Measurements from ENCODE around the gene SAE1. TPM values are rescaled to one million over a fixed set of nuclear protein-coding genes. Genes with fewer than 3 reads are reported as not detected.
A peak's percentile ranks its signal among the peaks of the same experiment; 100 is the strongest.
"Not testable (repeated sequence)": the region's sequence is repeated elsewhere in the genome, so short reads cannot be mapped to it uniquely, and the experiment has no call there.

SAE1 gene
- polyA plus RNA-seq, 3 donors = 25.5 to 50.0 (median 42.2) TPM

DNA sequence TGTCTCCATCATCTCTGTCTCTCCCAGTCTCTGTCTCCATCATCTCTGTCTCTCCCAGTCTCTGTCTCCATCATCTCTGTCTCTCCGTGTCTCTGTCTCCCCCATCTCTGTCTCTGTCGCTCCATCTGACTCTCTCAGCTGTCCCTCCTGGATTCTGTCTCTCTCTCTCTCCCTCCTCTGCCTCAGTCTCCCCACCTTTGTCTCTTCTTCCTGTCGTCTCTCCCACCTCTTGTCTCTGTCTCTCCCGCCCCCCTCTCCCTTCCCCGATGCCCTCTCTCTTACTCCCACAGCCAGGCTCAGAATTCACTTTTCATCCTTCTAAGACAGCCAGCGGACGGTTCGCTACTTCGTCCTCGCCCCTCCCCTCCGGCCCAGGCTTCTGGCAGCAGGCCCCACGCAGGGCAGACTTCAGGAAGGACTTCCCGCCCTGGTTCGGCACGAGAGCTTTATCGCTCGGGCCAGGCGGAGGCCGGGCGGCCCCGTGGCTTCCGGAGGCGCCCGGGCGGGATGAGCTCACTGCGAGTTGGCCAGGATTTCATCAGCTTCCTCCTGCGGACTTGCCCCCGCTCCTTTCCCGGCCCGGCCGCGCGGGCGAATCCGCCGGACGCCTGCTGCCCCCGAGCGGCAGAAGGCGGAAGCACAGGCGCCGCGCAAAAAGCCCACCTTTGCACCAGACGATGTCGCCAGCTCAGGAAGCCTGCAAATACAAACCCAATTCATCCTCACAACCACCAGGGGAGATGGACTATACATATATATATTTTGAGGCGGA lies 113.3 kb downstream of the SAE1 start:
- no peak overlapping the region for H3K27ac ChIP-seq (ENCODE audit: low read depth, low read length)
- WGBS, 3 donors = 1 to 2% (median 2%) methylated on average over 46 of the region's 46 CpGs

DNA sequence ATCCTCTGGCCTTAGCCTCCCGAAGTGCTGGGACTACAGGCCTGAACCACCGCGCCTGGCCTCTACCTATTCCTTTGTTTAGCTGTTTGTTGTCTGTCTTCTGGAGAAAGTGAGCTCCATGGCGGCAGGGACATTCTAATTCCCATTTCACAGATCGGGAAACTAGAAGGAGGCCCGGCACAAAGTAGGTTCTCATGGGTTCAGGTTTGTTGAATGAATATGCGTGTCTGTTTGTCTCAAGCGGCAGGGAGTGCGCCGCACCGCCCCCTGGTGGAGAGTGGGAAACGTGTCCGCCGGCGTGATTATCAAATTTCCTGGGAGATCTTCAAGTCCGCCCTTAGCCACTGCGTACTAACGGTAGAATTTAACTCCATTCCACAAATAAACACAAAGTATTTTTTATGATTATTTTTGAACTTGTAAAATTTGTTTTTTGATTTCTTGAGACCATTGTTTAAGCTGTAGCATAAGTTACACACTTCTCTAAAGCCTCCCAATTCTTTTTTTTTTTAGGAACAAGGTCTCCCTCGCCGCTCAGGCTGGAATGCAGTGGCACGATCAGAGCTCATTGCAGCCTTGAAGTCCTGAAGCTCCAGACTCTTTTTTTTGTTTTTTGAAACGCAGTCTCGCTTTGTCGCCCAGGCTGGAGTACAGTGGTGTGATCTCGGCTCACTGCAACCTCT lies 116.8 kb downstream of the SAE1 start:
- 26 to 33% (median 26%) methylated on average over 25 of the region's 25 CpGs for WGBS, 3 donors
- no peak overlapping the region for H3K27ac ChIP-seq (ENCODE audit: low read depth, low read length)

DNA sequence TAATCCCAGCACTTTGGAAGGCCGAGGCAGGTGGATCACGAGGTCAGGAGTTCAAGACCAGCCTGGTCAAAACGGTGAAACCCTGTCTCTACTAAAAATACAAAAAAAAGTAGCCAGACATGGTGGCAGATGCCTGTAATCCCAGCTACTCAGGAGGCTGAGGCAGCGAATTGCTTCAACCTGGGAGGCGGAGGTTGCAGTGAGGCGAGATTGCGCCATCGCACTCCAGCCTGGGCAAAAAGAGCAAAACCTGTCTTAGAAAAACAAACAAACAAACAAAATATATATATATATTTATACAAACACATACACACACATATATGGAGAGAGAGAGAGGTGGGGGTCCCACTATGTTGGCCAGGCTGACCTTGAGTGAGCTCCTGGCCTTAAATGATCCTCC lies 122.4 kb downstream of the SAE1 start:
- 83 to 87% (median 85%) methylated on average over 8 of the region's 8 CpGs for WGBS, 3 donors
- not testable (repeated sequence) for H3K27ac ChIP-seq (ENCODE audit: low read depth, low read length)

DNA sequence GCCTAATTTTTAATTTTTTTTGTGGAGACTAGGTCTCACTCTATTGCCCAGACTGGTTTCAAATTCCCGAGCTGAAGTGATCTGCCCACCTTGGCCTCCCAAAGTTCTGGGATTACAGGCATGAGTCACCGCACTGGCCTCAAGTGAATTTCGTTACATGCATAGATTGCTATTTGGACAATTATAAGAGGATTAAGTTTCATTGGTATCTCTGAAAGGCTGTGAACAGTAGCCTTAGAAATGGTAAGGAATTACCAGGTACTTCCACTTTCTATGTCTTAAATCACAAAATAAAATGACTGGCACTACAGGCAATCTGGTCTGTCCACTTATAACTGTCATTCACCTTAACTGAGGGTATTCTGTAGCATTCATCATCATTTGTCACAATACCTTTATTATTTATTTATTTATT lies 122.8 kb downstream of the SAE1 start:
- WGBS, 3 donors = 72 to 81% (median 73%) methylated on average over 3 of the region's 3 CpGs
- no peak overlapping the region for H3K27ac ChIP-seq (ENCODE audit: low read depth, low read length)

DNA sequence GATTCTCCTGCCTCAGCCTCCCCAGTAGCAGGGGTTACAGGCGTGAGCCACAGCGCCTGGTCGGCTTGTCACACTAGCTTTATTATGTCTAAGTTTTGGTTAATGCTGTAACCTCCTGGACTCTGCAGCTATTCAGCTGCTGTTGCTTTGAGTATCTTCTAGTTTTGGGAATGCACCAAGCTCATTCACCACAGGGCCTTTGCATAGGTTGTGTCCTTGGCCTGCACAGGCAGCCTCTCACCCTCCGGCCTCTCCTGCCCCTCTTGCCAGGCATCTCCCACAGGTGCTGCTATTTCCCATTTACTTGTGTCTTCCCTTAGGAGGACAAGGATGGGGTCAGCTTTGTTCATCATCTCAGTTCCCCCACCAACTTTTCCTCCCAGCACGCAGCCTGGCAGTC lies 123.3 kb downstream of the SAE1 start:
- 87 to 90% (median 90%) methylated on average over 5 of the region's 5 CpGs for WGBS, 3 donors
- no peak overlapping the region for H3K27ac ChIP-seq (ENCODE audit: low read depth, low read length)

DNA sequence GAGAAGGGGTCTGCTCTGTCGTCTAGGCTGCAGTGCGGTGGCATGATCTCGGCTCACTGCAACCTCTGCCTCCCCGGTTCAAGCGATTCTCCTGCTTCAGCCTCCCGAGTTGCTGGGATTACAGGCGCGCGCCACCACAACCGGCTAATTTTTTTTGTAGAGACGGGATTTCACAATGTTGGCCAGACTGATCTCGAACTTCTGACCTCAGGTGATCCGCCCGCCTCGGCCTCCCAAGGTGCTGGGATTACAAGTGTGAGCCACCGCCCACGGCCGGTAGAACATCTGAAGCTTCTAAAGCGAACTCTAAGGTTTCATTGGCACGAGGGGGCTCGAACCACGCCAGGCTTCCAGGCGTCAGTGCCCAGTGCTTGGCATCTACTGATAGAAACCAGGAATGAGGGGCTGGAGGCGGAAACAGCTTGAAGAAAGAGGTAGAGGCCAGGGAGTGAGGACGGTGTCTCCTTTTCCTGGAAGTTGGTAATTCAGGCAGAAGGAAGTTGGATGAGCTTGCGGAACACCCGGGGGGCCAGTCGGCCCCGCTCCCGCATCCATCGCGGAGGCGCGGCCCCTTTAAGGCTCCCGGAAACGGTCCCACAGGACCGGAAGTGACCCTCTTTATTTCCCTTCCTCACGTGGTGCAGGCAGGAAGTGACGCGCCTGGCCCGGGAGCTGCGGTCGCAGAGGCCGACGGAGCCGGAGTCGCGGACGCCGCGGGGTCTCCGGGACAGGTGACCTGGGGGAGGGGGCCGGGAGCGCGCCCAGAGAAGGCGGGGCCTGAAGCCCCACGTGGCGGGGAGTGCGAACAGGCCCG lies 125.5 kb downstream of the SAE1 start, which contains the start of gene CCDC9:
TSS of gene CCDC9 (plus strand) at position 647 of the 814 bp plus-strand sequence. CDS start 1,876 bp downstream, outside the sequence.
- peak within 1 kb of the TSS; percentile 78 for H3K27ac ChIP-seq (ENCODE audit: low read depth, low read length)
- WGBS, 3 donors = 14 to 16% (median 15%) methylated on average over 51 to 60 of the region's 60 CpGs

DNA sequence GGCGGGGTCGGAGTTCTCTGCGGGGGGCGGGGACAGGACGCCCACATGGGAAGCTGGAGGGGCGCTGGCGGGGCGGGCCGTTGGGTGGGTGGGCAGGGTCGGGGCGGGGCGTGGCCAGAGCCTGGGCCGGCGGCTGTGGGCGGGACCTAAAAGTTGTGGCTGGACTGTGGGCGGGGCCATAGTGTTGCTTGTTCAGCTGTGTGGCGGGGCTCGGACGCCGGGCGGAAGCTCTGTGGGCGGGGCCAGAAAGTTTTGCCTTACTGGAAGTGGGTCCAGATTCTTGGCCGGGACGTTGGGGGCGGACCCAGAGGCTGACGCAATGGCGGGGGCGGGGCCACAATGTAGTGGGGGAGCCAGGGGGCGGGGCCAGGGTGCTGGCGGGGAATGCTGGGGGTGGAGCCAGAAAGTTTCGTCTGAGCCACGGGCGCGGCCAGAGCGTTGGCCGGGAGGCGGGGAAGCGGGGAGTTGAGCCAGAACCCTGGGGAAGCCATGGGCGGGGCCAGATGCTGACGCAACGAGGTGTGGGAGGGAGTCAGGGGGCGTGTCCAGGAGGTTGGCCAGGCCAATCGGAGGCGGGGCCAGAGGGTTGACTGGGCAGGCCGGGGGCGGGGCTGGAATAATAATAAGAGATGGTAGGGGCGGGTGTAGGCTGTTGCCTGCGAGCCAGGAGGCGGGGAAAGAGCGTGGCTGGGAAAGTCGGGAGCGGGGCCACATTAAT lies 126.2 kb downstream of the SAE1 start:
- peak overlapping the region; percentile 78 for H3K27ac ChIP-seq (ENCODE audit: low read depth, low read length)
- 0 to 1% (median 0%) methylated on average over 44 to 52 of the region's 52 CpGs for WGBS, 3 donors

DNA sequence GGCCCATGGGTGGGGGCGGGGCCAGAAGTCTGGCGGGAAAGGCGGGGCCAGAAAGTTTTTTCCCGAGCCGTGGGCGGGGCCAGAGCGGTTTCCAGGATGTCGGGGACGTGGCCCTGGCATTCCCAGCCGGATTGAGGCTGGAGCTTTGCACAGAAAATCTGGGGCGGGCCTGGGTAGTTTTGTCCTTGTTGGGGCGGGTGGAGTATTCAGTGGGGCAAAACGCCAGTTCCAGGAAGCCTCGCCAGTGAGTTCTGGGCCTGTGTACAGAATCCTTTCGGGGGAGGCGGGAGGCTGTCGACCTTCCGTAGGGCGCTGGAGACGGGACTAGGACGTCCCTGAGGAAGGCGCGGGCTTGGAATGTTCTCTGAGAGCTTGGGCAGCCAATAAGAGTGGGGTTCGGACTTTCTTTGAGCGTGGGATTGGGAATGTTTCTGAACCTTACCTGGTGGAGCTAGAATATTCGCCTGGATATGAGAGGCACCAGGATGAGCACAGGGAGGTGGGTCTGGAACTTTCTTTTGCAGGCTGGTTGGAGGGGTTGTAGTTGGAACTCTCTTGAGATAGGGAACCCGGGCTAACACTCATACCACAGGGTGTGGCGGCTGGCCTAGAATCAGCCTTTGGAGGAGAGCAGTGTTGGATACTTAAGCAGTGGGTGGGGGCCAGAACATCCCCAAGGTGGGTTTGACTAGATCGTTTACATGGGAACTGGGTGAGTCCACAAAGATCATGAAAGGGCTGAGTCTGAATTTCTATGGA lies 127.0 kb downstream of the SAE1 start:
- 3 to 7% (median 4%) methylated on average over 29 of the region's 29 CpGs for WGBS, 3 donors
- no peak overlapping the region for H3K27ac ChIP-seq (ENCODE audit: low read depth, low read length)

DNA sequence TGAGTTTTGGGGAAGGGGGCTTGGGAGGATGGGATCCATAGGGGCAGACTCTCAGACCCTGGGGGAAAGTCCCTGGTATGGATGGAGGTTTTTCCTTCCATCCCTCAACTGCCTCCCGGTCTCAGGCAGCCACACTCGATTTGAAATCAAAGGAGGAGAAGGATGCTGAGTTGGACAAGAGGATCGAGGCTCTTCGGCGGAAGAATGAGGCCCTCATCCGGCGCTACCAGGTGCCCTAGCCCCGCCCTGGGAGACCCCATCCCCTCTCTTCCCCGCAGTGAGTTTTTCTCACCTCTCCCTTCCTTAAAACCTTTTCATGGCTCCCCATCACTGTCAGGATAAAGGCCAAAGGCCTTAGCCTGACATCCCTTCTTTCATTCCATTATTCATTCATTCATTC lies 127.8 kb downstream of the SAE1 start:
- 54 to 91% (median 90%) methylated on average over 9 of the region's 9 CpGs for WGBS, 3 donors
- no peak overlapping the region for H3K27ac ChIP-seq (ENCODE audit: low read depth, low read length)

DNA sequence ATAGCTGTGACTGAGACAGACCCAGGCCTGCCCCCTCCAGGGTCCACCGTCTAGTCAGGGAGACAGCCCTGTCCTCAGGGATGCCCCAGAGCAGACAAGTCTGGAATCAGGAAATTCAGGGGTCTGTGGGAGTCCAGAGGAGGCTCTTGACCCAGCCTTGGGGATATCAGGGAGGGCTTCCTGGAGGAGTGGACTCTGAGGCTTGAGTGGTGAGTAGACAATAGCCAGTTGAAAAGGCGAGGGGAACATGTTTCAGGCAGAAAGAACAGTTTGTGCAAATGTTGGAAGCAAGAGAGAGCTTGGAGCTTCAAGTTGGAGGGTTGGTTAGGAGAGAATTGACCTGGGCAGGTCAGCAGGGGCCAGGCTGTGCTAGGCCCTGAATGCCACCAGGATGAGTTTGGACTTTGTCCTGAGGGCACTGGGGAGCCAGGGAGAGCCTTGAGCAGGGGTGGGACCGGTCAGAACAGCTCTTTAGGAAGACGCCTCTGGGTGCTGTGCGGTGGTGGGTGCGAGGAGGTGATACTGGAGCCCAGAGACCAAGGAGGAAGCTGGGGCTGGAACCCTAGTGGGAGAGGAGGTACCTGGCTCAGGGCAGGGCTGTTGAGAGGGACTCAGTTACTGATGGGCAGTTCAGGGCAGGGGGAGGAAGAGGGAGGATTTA lies 128.4 kb downstream of the SAE1 start:
- WGBS, 3 donors = 68 to 92% (median 90%) methylated on average over 6 of the region's 6 CpGs
- no peak overlapping the region for H3K27ac ChIP-seq (ENCODE audit: low read depth, low read length)

Other genes with a start within 250 kb of the SAE1 start
- gene NPAS1, start 111.0 kb upstream of the SAE1 start, polyA plus RNA-seq = 1 to 10 TPM in 1 of 3 donors, under 1 TPM in 2; 0.15 to 1.6 (median 0.48) TPM
- gene TMEM160, start 82.2 kb upstream of the SAE1 start, polyA plus RNA-seq = 10 to 100 TPM in 2 of 3 donors, not detected in 1; 35.5 to 61.1 TPM
- gene ZC3H4, start 17.1 kb upstream of the SAE1 start, polyA plus RNA-seq = 10 to 100 TPM in 1 of 3 donors, 1 to 10 TPM in 2; 7.1 to 17.9 (median 9.5) TPM
- 1 to 10 TPM; 3.1 to 8.6 (median 4.2) TPM for gene BBC3, start 100.4 kb downstream of the SAE1 start, polyA plus RNA-seq
- 10 to 100 TPM; 24.6 to 38.3 (median 33.4) TPM for gene CCDC9, start 125.7 kb downstream of the SAE1 start, polyA plus RNA-seq
- gene INAFM1, start 144.1 kb downstream of the SAE1 start, polyA plus RNA-seq = 10 to 100 TPM; 13.2 to 25.4 (median 16.1) TPM
- 10 to 100 TPM in 2 of 3 donors, 1 to 10 TPM in 1; 3.6 to 50.5 (median 26.9) TPM for gene C5AR1, start 179.0 kb downstream of the SAE1 start, polyA plus RNA-seq
- 1 to 10 TPM in 1 of 3 donors, under 1 TPM in 2; 0.44 to 4.2 (median 0.90) TPM for gene C5AR2, start 201.3 kb downstream of the SAE1 start, polyA plus RNA-seq
- 10 to 100 TPM in 1 of 3 donors, 1 to 10 TPM in 2; 5.6 to 11.0 (median 7.4) TPM for gene DHX34, start 218.5 kb downstream of the SAE1 start, polyA plus RNA-seq